Activated naive CD8-positive, alpha-beta T cell treated with anti-CD3 and anti-CD28 coated beads, Interleukin-2, amount 10 ng/mL, durations not matched to agents 7 days and 5 days (primary cell): ENCODE results near the gene PLCD1. TPM values are rescaled to one million over a fixed set of nuclear protein-coding genes. Genes with fewer than 3 reads are reported as not detected.

Experiments used
- ATAC-seq: fragments of 150-1000 bp; cut with Tn5 transposase; one replicate; pipeline ENCODE4 v1.10.0; 2021; ENCODE audit warnings: low read depth, moderate library complexity
- POLR2A ChIA-PET: fragments of 350-600 bp; sonication (Branson Sonifier 250); formaldehyde crosslinking; loops from one replicate; lab custom pipeline; 2021; ENCODE audit warnings: antibody characterized with exemption; lab: Charles Lee
- DNase-seq: peaks from one replicate; pipeline ENCODE4 v3.0.0; 2021
- H3K27ac Mint-ChIP-seq: one replicate; pipeline ENCODE4 v1.8.0; 2022; ENCODE audit warnings: mild to moderate bottlenecking, mixed read lengths
- H3K27me3 Mint-ChIP-seq: one replicate; pipeline ENCODE4 v1.8.0; 2022; ENCODE audit warnings: mild to moderate bottlenecking, moderate library complexity, mixed read lengths
- H3K36me3 Mint-ChIP-seq: one replicate; pipeline ENCODE4 v1.8.0; 2021; ENCODE audit warnings: mild to moderate bottlenecking, mixed read lengths
- H3K4me1 Mint-ChIP-seq: one replicate; pipeline ENCODE4 v1.8.0; 2021; ENCODE audit warnings: mixed read lengths
- H3K4me3 Mint-ChIP-seq: one replicate; pipeline ENCODE4 v1.8.0; 2022; ENCODE audit warnings: mild to moderate bottlenecking, moderate library complexity, mixed read lengths
- H3K9me3 Mint-ChIP-seq: one replicate; pipeline ENCODE4 v1.8.0; 2021; ENCODE audit warnings: mixed read lengths
- total RNA-seq, 2 experiments: library from RNA; stranded (reverse); gene quantifications; one replicate each; pipeline ENCODE4 v1.2.3, GENCODE V29; 2021

The PLCD1 gene
- total RNA-seq, 2 experiments from 2014 or later = 36.5 to 45.4 TPM

- H3K9me3 Mint-ChIP-seq = no peaks in the 10 kb centered on the region
- H3K36me3 Mint-ChIP-seq = peaks cover 23% of the 10 kb centered on the region
- ATAC-seq = no peak
- peaks cover 48% of the 10 kb centered on the region for H3K4me1 Mint-ChIP-seq
- POLR2A ChIA-PET = no interaction called here
- no peak for DNase-seq
- peak overlapping the region; percentile 97 for H3K27ac Mint-ChIP-seq
- H3K27me3 Mint-ChIP-seq = no peaks in the 10 kb centered on the region
- no peak overlapping the region for H3K4me3 Mint-ChIP-seq
Measured at GRCh38 chr3:37997791-37998370, 31.6 kb downstream of the PLCD1 start.

- ATAC-seq (no peak), DNase-seq (no peak)
- Mint-ChIP-seq H3K4me1 (peaks cover 48% of the 10 kb centered on the region), H3K4me3 (no peak overlapping the region), H3K27me3 (no peaks in the 10 kb centered on the region), H3K27ac (no peak overlapping the region), H3K36me3 (peaks cover 23% of the 10 kb centered on the region), H3K9me3 (no peaks in the 10 kb centered on the region)
- POLR2A ChIA-PET = interaction anchor here (1.0 to 1.1 kb wide), 3 partner anchors 23 to 168 kb away, joined by 3 to 5 read pairs (median 4); partner anchors contain the start of gene OXSR1
Measured at GRCh38 chr3:37997342-37997741, 32.1 kb downstream of the PLCD1 start.

- Mint-ChIP-seq H3K4me1 (peaks cover 48% of the 10 kb centered on the region), H3K9me3 (no peaks in the 10 kb centered on the region), H3K27me3 (no peaks in the 10 kb centered on the region), H3K4me3 (no peak overlapping the region), H3K36me3 (peaks cover 23% of the 10 kb centered on the region), H3K27ac (peak overlapping the region; percentile 60)
- ATAC-seq = peak; percentile 41
- peak; percentile 76 for DNase-seq
- POLR2A ChIA-PET = interaction anchor here (0.6 to 1.2 kb wide), 5 partner anchors 23 to 168 kb away, joined by 3 to 5 read pairs (median 4); partner anchors contain the start of genes ACAA1 and OXSR1
Measured at GRCh38 chr3:37996785-37997301, 32.6 kb downstream of the PLCD1 start.

GRCh38 chr3:37995652-37996641 lies 33.5 kb downstream of the PLCD1 start:
- Mint-ChIP-seq H3K4me3 (peak overlapping the region; percentile 90), H3K36me3 (peaks cover 23% of the 10 kb centered on the region), H3K9me3 (no peaks in the 10 kb centered on the region), H3K27ac (peak overlapping the region; percentile 96), H3K27me3 (no peaks in the 10 kb centered on the region), H3K4me1 (peaks cover 48% of the 10 kb centered on the region)
- ATAC-seq = peak; percentile 12
- no peak for DNase-seq
- POLR2A ChIA-PET = interaction anchor here (0.6 to 1.2 kb wide), 6 partner anchors 21 to 169 kb away, joined by 3 to 5 read pairs (median 4); partner anchors contain the start of genes ACAA1 and OXSR1

- Mint-ChIP-seq H3K4me3 (peak overlapping the region; percentile 90), H3K27ac (peak overlapping the region; percentile 96), H3K4me1 (peaks cover 47% of the 10 kb centered on the region), H3K27me3 (no peaks in the 10 kb centered on the region), H3K36me3 (peaks cover 21% of the 10 kb centered on the region), H3K9me3 (no peaks in the 10 kb centered on the region)
- ATAC-seq (no peak), DNase-seq (no peak)
- POLR2A ChIA-PET = interaction anchor here (0.7 to 1.1 kb wide), 2 partner anchors 139 to 142 kb away, joined by 3 to 4 read pairs; partner anchors contain the start of gene ACAA1
Measured at GRCh38 chr3:37994639-37994972, 34.8 kb downstream of the PLCD1 start.

GRCh38 chr3:37993820-37994638 lies 35.4 kb downstream of the PLCD1 start:
- DNase-seq = peak; percentile 79
- no peaks in the 10 kb centered on the region for H3K27me3 Mint-ChIP-seq
- H3K4me3 Mint-ChIP-seq = peak overlapping the region; percentile 90
- peak; percentile 62 for ATAC-seq
- POLR2A ChIA-PET = interaction anchor here (0.6 to 1.3 kb wide), 4 partner anchors 17 to 143 kb away, joined by 3 to 5 read pairs (median 4); partner anchors contain the start of gene ACAA1
- H3K27ac Mint-ChIP-seq = peak overlapping the region; percentile 96
- H3K9me3 Mint-ChIP-seq = no peaks in the 10 kb centered on the region
- H3K4me1 Mint-ChIP-seq = peaks cover 41% of the 10 kb centered on the region
- H3K36me3 Mint-ChIP-seq = peaks cover 16% of the 10 kb centered on the region

- Mint-ChIP-seq H3K4me3 (peak overlapping the region; percentile 90), H3K27me3 (no peaks in the 10 kb centered on the region), H3K27ac (peak overlapping the region; percentile 96), H3K4me1 (peaks cover 37% of the 10 kb centered on the region), H3K36me3 (peaks cover 16% of the 10 kb centered on the region), H3K9me3 (no peaks in the 10 kb centered on the region)
- ATAC-seq = no peak
- POLR2A ChIA-PET = interaction anchor here (1.3 kb wide), 1 partner anchor 19 kb away, joined by 3 read pairs; no protein-coding TSS in a partner anchor
- no peak for DNase-seq
Measured at GRCh38 chr3:37993460-37993819, 36.0 kb downstream of the PLCD1 start.

- POLR2A ChIA-PET = interaction anchor here (1.3 kb wide), 1 partner anchor 18 kb away, joined by 3 read pairs; no protein-coding TSS in a partner anchor
- H3K27ac Mint-ChIP-seq = no peak overlapping the region
- no peaks in the 10 kb centered on the region for H3K27me3 Mint-ChIP-seq
Measured at GRCh38 chr3:37993067-37993455, 36.4 kb downstream of the PLCD1 start.

GRCh38 chr3:37992271-37993066 lies 37.0 kb downstream of the PLCD1 start:
- Mint-ChIP-seq H3K27ac (peak overlapping the region; percentile 42), H3K36me3 (peaks cover 16% of the 10 kb centered on the region), H3K4me1 (peaks cover 31% of the 10 kb centered on the region), H3K27me3 (no peaks in the 10 kb centered on the region), H3K4me3 (no peak overlapping the region), H3K9me3 (no peaks in the 10 kb centered on the region)
- ATAC-seq (no peak), DNase-seq (no peak)
- POLR2A ChIA-PET = no interaction called here

More at GRCh38 chr3:37993067-37993455, 36.4 kb downstream of the PLCD1 start:
- no peak for ATAC-seq
- no peak overlapping the region for H3K4me3 Mint-ChIP-seq
- H3K4me1 Mint-ChIP-seq = peaks cover 34% of the 10 kb centered on the region
- no peaks in the 10 kb centered on the region for H3K9me3 Mint-ChIP-seq
- no peak for DNase-seq
- H3K36me3 Mint-ChIP-seq = peaks cover 16% of the 10 kb centered on the region

- peaks cover 12% of the 10 kb centered on the region for H3K36me3 Mint-ChIP-seq
- H3K4me1 Mint-ChIP-seq = peaks cover 29% of the 10 kb centered on the region
- no peak for DNase-seq
- H3K27me3 Mint-ChIP-seq = no peaks in the 10 kb centered on the region
- no peak overlapping the region for H3K4me3 Mint-ChIP-seq
- peak overlapping the region; percentile 21 for H3K27ac Mint-ChIP-seq
- POLR2A ChIA-PET = no interaction called here
- ATAC-seq = no peak
- H3K9me3 Mint-ChIP-seq = no peaks in the 10 kb centered on the region
Measured at GRCh38 chr3:37991823-37992222, 37.6 kb downstream of the PLCD1 start.

GRCh38 chr3:37991109-37991508 lies 38.3 kb downstream of the PLCD1 start:
- Mint-ChIP-seq H3K4me1 (peaks cover 22% of the 10 kb centered on the region), H3K36me3 (peaks cover 6% of the 10 kb centered on the region), H3K27me3 (no peaks in the 10 kb centered on the region), H3K4me3 (no peak overlapping the region), H3K9me3 (no peaks in the 10 kb centered on the region), H3K27ac (no peak overlapping the region)
- POLR2A ChIA-PET = no interaction called here
- ATAC-seq (no peak), DNase-seq (no peak)

- DNase-seq (no peak), ATAC-seq (no peak)
- POLR2A ChIA-PET = no interaction called here
- H3K36me3 Mint-ChIP-seq = peaks cover under 1% of the 10 kb centered on the region
- H3K27me3 Mint-ChIP-seq = no peaks in the 10 kb centered on the region
- H3K27ac Mint-ChIP-seq = no peak within 1 kb of the TSS
- no peak within 1 kb of the TSS for H3K4me3 Mint-ChIP-seq
- peaks cover 16% of the 10 kb centered on the region for H3K4me1 Mint-ChIP-seq
- H3K9me3 Mint-ChIP-seq = no peaks in the 10 kb centered on the region
Measured at GRCh38 chr3:37990527-37990926, 38.9 kb downstream of the PLCD1 start, which contains the start of gene VILL. Gene VILL (plus strand): TSS chr3:37990786. CDS start chr3:37993673, 2,887 bp downstream.
